ENCODE data around the gene UCHL1. TPM values are rescaled to one million over a fixed set of nuclear protein-coding genes. Genes with fewer than 3 reads are reported as not detected.

UCHL1 gene
- polyA plus RNA-seq, 1 donor from 2014 or later = 5,099 TPM

DNA sequence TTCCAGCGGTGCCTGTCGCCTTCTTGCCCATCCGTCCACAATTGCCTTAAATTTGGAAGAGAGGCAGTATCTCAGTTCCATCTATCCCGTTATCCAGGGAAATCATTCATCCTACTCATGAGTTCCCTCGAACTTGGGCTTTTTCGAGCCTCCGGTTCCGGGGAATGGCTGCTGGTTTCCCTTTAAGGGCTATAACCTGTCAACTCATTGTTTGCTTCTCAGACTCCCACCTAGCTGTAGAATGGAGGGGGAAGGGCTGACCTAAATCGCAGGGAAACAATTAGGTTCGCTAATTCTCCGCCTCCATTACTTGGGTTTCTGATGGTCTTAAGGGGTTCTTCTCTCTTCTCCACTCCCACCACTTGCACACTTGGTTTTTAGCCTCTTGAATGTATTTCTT, 1.2 kb downstream of the UCHL1 start:
- H3K9me3 ChIP-seq (ENCODE audit: low read length) = no peaks in the 10 kb centered on the region
- peak overlapping the region; percentile 89 for H3K4me3 ChIP-seq (ENCODE audit: low read length)
- H3F3A ChIP-seq (ENCODE audit: insufficient read depth, low read length, poor library complexity, severe bottlenecking) = peaks cover 11% of the 10 kb centered on the region
- peak overlapping the region; percentile 93 for H3K4me2 ChIP-seq (ENCODE audit: low read length)
- no peak overlapping the region for H2AFZ ChIP-seq (ENCODE audit: low read depth, low read length)
- H3K27me3 ChIP-seq (ENCODE audit: insufficient read depth, low read depth, low read length) = no peaks in the 10 kb centered on the region
- TF ChIP-seq EZH2 (IDR thresholded peaks at IDR 0.05; ENCODE audit: borderline replicate concordance, insufficient read depth, low read length, poor library complexity, severe bottlenecking) (no peak), SMC3 (conservative IDR thresholded peaks at IDR 0.05; ENCODE audit: poor library complexity) (no peak), EP300 (conservative IDR thresholded peaks at IDR 0.05; ENCODE audit: poor library complexity, severe bottlenecking) (no peak), MXI1 (conservative IDR thresholded peaks at IDR 0.05; ENCODE audit: poor library complexity, severe bottlenecking) (no peak), RAD21 (conservative IDR thresholded peaks at IDR 0.05) (no peak), TAF1 (IDR thresholded peaks at IDR 0.05; ENCODE audit: low read depth) (no peak), POLR2AphosphoS5 (IDR thresholded peaks at IDR 0.05) (no peak)
- TF ChIP-seq, protein P1, sequence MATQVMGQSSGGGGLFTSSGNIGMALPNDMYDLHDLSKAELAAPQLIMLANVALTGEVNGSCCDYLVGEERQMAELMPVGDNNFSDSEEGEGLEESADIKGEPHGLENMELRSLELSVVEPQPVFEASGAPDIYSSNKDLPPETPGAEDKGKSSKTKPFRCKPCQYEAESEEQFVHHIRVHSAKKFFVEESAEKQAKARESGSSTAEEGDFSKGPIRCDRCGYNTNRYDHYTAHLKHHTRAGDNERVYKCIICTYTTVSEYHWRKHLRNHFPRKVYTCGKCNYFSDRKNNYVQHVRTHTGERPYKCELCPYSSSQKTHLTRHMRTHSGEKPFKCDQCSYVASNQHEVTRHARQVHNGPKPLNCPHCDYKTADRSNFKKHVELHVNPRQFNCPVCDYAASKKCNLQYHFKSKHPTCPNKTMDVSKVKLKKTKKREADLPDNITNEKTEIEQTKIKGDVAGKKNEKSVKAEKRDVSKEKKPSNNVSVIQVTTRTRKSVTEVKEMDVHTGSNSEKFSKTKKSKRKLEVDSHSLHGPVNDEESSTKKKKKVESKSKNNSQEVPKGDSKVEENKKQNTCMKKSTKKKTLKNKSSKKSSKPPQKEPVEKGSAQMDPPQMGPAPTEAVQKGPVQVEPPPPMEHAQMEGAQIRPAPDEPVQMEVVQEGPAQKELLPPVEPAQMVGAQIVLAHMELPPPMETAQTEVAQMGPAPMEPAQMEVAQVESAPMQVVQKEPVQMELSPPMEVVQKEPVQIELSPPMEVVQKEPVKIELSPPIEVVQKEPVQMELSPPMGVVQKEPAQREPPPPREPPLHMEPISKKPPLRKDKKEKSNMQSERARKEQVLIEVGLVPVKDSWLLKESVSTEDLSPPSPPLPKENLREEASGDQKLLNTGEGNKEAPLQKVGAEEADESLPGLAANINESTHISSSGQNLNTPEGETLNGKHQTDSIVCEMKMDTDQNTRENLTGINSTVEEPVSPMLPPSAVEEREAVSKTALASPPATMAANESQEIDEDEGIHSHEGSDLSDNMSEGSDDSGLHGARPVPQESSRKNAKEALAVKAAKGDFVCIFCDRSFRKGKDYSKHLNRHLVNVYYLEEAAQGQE (IDR thresholded peaks at IDR 0.05; ENCODE audit: borderline replicate concordance) = no peak
- TF ChIP-seq, protein P2, sequence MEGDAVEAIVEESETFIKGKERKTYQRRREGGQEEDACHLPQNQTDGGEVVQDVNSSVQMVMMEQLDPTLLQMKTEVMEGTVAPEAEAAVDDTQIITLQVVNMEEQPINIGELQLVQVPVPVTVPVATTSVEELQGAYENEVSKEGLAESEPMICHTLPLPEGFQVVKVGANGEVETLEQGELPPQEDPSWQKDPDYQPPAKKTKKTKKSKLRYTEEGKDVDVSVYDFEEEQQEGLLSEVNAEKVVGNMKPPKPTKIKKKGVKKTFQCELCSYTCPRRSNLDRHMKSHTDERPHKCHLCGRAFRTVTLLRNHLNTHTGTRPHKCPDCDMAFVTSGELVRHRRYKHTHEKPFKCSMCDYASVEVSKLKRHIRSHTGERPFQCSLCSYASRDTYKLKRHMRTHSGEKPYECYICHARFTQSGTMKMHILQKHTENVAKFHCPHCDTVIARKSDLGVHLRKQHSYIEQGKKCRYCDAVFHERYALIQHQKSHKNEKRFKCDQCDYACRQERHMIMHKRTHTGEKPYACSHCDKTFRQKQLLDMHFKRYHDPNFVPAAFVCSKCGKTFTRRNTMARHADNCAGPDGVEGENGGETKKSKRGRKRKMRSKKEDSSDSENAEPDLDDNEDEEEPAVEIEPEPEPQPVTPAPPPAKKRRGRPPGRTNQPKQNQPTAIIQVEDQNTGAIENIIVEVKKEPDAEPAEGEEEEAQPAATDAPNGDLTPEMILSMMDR (IDR thresholded peaks at IDR 0.05; ENCODE audit: poor library complexity, severe bottlenecking) = no peak
- H3K9ac ChIP-seq (ENCODE audit: low read length) = peak overlapping the region; percentile 98
- H3K79me2 ChIP-seq (replicated peaks; ENCODE audit: insufficient read depth, low read length) = peaks cover 46% of the 10 kb centered on the region
- no peaks in the 10 kb centered on the region for H3K9me2 ChIP-seq (ENCODE audit: insufficient read depth, low read length)
- peak overlapping the region; percentile 98 for H3K27ac ChIP-seq (ENCODE audit: low read length)
- H4K20me1 ChIP-seq (ENCODE audit: insufficient read depth) = peaks cover 38% of the 10 kb centered on the region
- H3K36me3 ChIP-seq (ENCODE audit: insufficient read depth, low read length) = peaks cover 23% of the 10 kb centered on the region

DNA sequence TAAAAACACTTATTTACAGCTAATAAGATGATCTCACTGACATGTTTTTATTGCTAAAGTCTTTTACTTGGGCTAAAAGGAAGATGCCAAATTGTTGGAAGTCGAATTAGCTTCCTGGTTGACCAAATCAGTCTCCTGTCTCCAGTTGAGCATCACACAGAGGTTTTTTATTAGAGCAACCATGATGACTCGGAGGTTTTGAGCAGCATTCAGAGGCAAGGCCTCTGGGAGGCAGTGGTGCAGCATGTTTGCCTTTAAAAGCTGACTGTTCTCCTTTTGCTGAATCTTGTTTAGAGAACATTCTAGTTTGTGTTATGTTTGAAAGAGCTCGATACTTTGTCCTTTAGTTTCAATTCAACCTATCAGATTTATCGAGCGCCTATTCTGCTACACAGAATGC, 2.1 kb downstream of the UCHL1 start:
- Histone ChIP-seq H3K27ac (ENCODE audit: low read length) (peak overlapping the region; percentile 98), H3K27me3 (ENCODE audit: insufficient read depth, low read depth, low read length) (no peaks in the 10 kb centered on the region), H3K4me2 (ENCODE audit: low read length) (peak overlapping the region; percentile 93), H4K20me1 (ENCODE audit: insufficient read depth) (peaks cover 38% of the 10 kb centered on the region), H3K9me2 (ENCODE audit: insufficient read depth, low read length) (no peaks in the 10 kb centered on the region), H3F3A (ENCODE audit: insufficient read depth, low read length, poor library complexity, severe bottlenecking) (peaks cover 11% of the 10 kb centered on the region), H3K9ac (ENCODE audit: low read length) (peak overlapping the region; percentile 98), H2AFZ (ENCODE audit: low read depth, low read length) (no peak overlapping the region), H3K79me2 (replicated peaks; ENCODE audit: insufficient read depth, low read length) (peaks cover 46% of the 10 kb centered on the region), H3K4me3 (ENCODE audit: low read length) (peak overlapping the region; percentile 89), H3K9me3 (ENCODE audit: low read length) (no peaks in the 10 kb centered on the region), H3K36me3 (ENCODE audit: insufficient read depth, low read length) (peaks cover 32% of the 10 kb centered on the region)
- TF ChIP-seq, protein P2 (IDR thresholded peaks at IDR 0.05; ENCODE audit: poor library complexity, severe bottlenecking) = peak; percentile 78
- TF ChIP-seq SMC3 (conservative IDR thresholded peaks at IDR 0.05; ENCODE audit: poor library complexity) (peak; percentile 70), MXI1 (conservative IDR thresholded peaks at IDR 0.05; ENCODE audit: poor library complexity, severe bottlenecking) (peak; percentile 63), POLR2AphosphoS5 (IDR thresholded peaks at IDR 0.05) (no peak), RAD21 (conservative IDR thresholded peaks at IDR 0.05) (peak; percentile 70)
